GM10266 (cell line): ENCODE measurements around the gene CSF2RB.
A peak's percentile ranks its signal among the peaks of the same experiment; 100 is the strongest.

ENCODE experiments used
- DNase-seq: peaks from one replicate; pipeline ENCODE4 v3.0.0; 2012; ENCODE audit errors: extremely low spot score
- CTCF ChIP-seq: IDR thresholded peaks from 2 replicates; pipeline ENCODE4 v1.5.1; 2012; ENCODE audit warnings: mild to moderate bottlenecking, low read depth; ENCODE audit not compliant: control insufficient read depth, insufficient read depth; ENCODE audit errors: missing control alignments

The CSF2RB gene

GRCh38 chr22:36870250-36870649, 43.2 kb upstream of the CSF2RB start:
- DNase-seq, result no peak
- no peak for TF ChIP-seq CTCF

GRCh38 chr22:36871669-36872081, 41.8 kb upstream of the CSF2RB start:
- DNase-seq, result no peak
- no peak for TF ChIP-seq CTCF

- no peak for DNase-seq
- no peak for TF ChIP-seq CTCF
Measured at GRCh38 chr22:36872084-36872483, 41.3 kb upstream of the CSF2RB start.

GRCh38 chr22:36872866-36873498, 40.4 kb upstream of the CSF2RB start:
- DNase-seq, result no peak
- TF ChIP-seq CTCF, result no peak

- TF ChIP-seq CTCF, result peak; percentile 57
- peak; percentile 72 for DNase-seq
Measured at GRCh38 chr22:36873614-36874308, 39.7 kb upstream of the CSF2RB start.

GRCh38 chr22:36874309-36874696, 39.1 kb upstream of the CSF2RB start:
- no peak for DNase-seq
- TF ChIP-seq CTCF, result no peak

GRCh38 chr22:36874736-36875135, 38.7 kb upstream of the CSF2RB start:
- no peak for DNase-seq
- TF ChIP-seq CTCF, result no peak
